ENCODE measurements around the gene PHGDH.
"Not testable (repeated sequence)": the region's sequence is repeated elsewhere in the genome, so short reads cannot be mapped to it uniquely, and the experiment has no call there.

The PHGDH gene

GRCh38 chr1:119766374-119766794 is 54.6 kb downstream of the PHGDH start:
- DNase-seq (ENCODE audit: low spot score) = no peak

- DNase-seq (ENCODE audit: low spot score) = no peak
Measured at GRCh38 chr1:119767486-119767885, 55.8 kb downstream of the PHGDH start.

GRCh38 chr1:119768778-119769177 is 57.0 kb downstream of the PHGDH start, which contains the start of gene HMGCS2:
Gene HMGCS2 (minus strand): TSS chr1:119768905. CDS start chr1:119768844, 61 bp downstream.
- no peak for DNase-seq (ENCODE audit: low spot score)

GRCh38 chr1:119771016-119771415 is 59.3 kb downstream of the PHGDH start:
- no peak for DNase-seq (ENCODE audit: low spot score)

- DNase-seq (ENCODE audit: low spot score) = no peak
Measured at GRCh38 chr1:119771770-119772169, 60.0 kb downstream of the PHGDH start.

GRCh38 chr1:119772298-119772697 is 60.6 kb downstream of the PHGDH start:
- no peak for DNase-seq (ENCODE audit: low spot score)

GRCh38 chr1:119773711-119774241 is 62.0 kb downstream of the PHGDH start:
- DNase-seq (ENCODE audit: low spot score) = no peak

- no peak for DNase-seq (ENCODE audit: low spot score)
Measured at GRCh38 chr1:119774746-119775490, 63.2 kb downstream of the PHGDH start.

GRCh38 chr1:119778359-119778758 is 66.6 kb downstream of the PHGDH start:
- no peak for DNase-seq (ENCODE audit: low spot score)

- DNase-seq (ENCODE audit: low spot score) = no peak
Measured at GRCh38 chr1:119778886-119779560, 67.3 kb downstream of the PHGDH start.

GRCh38 chr1:119779869-119780356 is 68.2 kb downstream of the PHGDH start:
- no peak for DNase-seq (ENCODE audit: low spot score)

GRCh38 chr1:119781434-119782210 is 69.9 kb downstream of the PHGDH start:
- no peak for DNase-seq (ENCODE audit: low spot score)

GRCh38 chr1:119782631-119783325 is 71.0 kb downstream of the PHGDH start:
- DNase-seq (ENCODE audit: low spot score) = no peak

- no peak for DNase-seq (ENCODE audit: low spot score)
Measured at GRCh38 chr1:119783354-119784185, 71.8 kb downstream of the PHGDH start.

GRCh38 chr1:119784191-119784781 is 72.6 kb downstream of the PHGDH start:
- DNase-seq (ENCODE audit: low spot score) = no peak

- not testable (repeated sequence) for DNase-seq (ENCODE audit: low spot score)
Measured at GRCh38 chr1:119786046-119786445, 74.3 kb downstream of the PHGDH start.

- DNase-seq (ENCODE audit: low spot score) = not testable (repeated sequence)
Measured at GRCh38 chr1:119786473-119787050, 74.8 kb downstream of the PHGDH start.

GRCh38 chr1:119787776-119788175 is 76.0 kb downstream of the PHGDH start:
- no peak for DNase-seq (ENCODE audit: low spot score)

- no peak for DNase-seq (ENCODE audit: low spot score)
Measured at GRCh38 chr1:119790451-119791198, 78.9 kb downstream of the PHGDH start.

Measured in hematopoietic multipotent progenitor cell treated with erythropoietin and hydrocortisone succinate and interleukin-3 and kit ligand, for 15 days (in vitro differentiated cells).